IMR-90 (cell line): ENCODE measurements around the gene PDK4.

ENCODE experiments used
- CEBPB ChIP-seq: IDR thresholded peaks from 2 replicates; pipeline ENCODE4 v1.6.1; 2012; ENCODE audit warnings: low read depth, low read length, improper control_type of control experiment
- CTCF ChIP-seq: conservative IDR thresholded peaks from 2 replicates; pipeline ENCODE4 v1.5.1; 2012; ENCODE audit warnings: mild to moderate bottlenecking, low read depth, low read length, improper control_type of control experiment
- POLR2A ChIP-seq: IDR thresholded peaks from 2 replicates; pipeline ENCODE4 v1.6.1; 2012; ENCODE audit warnings: mild to moderate bottlenecking, low read depth, low read length
- RCOR1 ChIP-seq: IDR thresholded peaks from 2 replicates; pipeline ENCODE4 v1.6.1; 2012; ENCODE audit warnings: mild to moderate bottlenecking, low read length, improper control_type of control experiment; ENCODE audit not compliant: insufficient replicate concordance
- TF ChIP-seq, protein P1 (sequence below): fragments of 150-350 bp; IDR thresholded peaks from 2 replicates; pipeline ENCODE4 v1.6.1; 2016; ENCODE audit warnings: low read depth, mild to moderate bottlenecking, low read length, moderate library complexity, borderline replicate concordance
- TF ChIP-seq, protein P2 (sequence below): fragments of 150-350 bp; IDR thresholded peaks from 2 replicates; pipeline ENCODE4 v1.6.1; 2017; ENCODE audit warnings: mild to moderate bottlenecking, antibody characterized with exemption, low read length, low read depth

GRCh38 chr7:95569720-95570119, 26.6 kb downstream of the PDK4 start:
- no peak for TF ChIP-seq CTCF
- TF ChIP-seq CEBPB: no peak
- TF ChIP-seq, protein P1, sequence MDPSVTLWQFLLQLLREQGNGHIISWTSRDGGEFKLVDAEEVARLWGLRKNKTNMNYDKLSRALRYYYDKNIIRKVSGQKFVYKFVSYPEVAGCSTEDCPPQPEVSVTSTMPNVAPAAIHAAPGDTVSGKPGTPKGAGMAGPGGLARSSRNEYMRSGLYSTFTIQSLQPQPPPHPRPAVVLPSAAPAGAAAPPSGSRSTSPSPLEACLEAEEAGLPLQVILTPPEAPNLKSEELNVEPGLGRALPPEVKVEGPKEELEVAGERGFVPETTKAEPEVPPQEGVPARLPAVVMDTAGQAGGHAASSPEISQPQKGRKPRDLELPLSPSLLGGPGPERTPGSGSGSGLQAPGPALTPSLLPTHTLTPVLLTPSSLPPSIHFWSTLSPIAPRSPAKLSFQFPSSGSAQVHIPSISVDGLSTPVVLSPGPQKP: no peak
- no peak for TF ChIP-seq POLR2A
- no peak for TF ChIP-seq RCOR1
- TF ChIP-seq, protein P2, sequence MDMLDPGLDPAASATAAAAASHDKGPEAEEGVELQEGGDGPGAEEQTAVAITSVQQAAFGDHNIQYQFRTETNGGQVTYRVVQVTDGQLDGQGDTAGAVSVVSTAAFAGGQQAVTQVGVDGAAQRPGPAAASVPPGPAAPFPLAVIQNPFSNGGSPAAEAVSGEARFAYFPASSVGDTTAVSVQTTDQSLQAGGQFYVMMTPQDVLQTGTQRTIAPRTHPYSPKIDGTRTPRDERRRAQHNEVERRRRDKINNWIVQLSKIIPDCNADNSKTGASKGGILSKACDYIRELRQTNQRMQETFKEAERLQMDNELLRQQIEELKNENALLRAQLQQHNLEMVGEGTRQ: no peak
